Loucy (cell line): ENCODE results near the gene ZFYVE27.
"Not testable (repeated sequence)": the region's sequence is repeated elsewhere in the genome, so short reads cannot be mapped to it uniquely, and the experiment has no call there.

Experiments
- EZH2phosphoT487 ChIP-seq: fragments of 200-600 bp; IDR thresholded peaks from 2 replicates; pipeline ENCODE4 v1.6.1; 2018; ENCODE audit warnings: antibody characterized with exemption, mild to moderate bottlenecking, moderate library complexity, borderline replicate concordance
- TF ChIP-seq, protein P1 (sequence below): fragments of 200-600 bp; sonication (generic); conservative IDR thresholded peaks from 2 replicates; pipeline ENCODE4 v1.5.1; 2014; ENCODE audit warnings: mild to moderate bottlenecking, antibody characterized with exemption, low read length

GRCh38 chr10:97698072-97698655 is 38.8 kb upstream of the ZFYVE27 start:
- TF ChIP-seq, protein P1, sequence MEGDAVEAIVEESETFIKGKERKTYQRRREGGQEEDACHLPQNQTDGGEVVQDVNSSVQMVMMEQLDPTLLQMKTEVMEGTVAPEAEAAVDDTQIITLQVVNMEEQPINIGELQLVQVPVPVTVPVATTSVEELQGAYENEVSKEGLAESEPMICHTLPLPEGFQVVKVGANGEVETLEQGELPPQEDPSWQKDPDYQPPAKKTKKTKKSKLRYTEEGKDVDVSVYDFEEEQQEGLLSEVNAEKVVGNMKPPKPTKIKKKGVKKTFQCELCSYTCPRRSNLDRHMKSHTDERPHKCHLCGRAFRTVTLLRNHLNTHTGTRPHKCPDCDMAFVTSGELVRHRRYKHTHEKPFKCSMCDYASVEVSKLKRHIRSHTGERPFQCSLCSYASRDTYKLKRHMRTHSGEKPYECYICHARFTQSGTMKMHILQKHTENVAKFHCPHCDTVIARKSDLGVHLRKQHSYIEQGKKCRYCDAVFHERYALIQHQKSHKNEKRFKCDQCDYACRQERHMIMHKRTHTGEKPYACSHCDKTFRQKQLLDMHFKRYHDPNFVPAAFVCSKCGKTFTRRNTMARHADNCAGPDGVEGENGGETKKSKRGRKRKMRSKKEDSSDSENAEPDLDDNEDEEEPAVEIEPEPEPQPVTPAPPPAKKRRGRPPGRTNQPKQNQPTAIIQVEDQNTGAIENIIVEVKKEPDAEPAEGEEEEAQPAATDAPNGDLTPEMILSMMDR, result not testable (repeated sequence)
- not testable (repeated sequence) for TF ChIP-seq EZH2phosphoT487
